ENCODE measurements around the gene CASP5.
"Not testable (repeated sequence)": the region's sequence is repeated elsewhere in the genome, so short reads cannot be mapped to it uniquely, and the experiment has no call there.

CASP5 gene

GRCh38 chr11:105000167-105000566 lies 22.8 kb downstream of the CASP5 start:
- Mint-ChIP-seq H3K36me3 (no peaks in the 10 kb centered on the region), H3K27me3 (no peaks in the 10 kb centered on the region), H3K4me1 (peaks cover 10% of the 10 kb centered on the region), H3K9me3 (no peaks in the 10 kb centered on the region), H3K4me3 (no peak overlapping the region), H3K27ac (no peak overlapping the region)

- H3K4me1 Mint-ChIP-seq: peaks cover 12% of the 10 kb centered on the region
- H3K27ac Mint-ChIP-seq: no peak overlapping the region
- H3K27me3 Mint-ChIP-seq: no peaks in the 10 kb centered on the region
- no peak overlapping the region for H3K4me3 Mint-ChIP-seq
- no peaks in the 10 kb centered on the region for H3K36me3 Mint-ChIP-seq
- H3K9me3 Mint-ChIP-seq: no peaks in the 10 kb centered on the region
Observed at GRCh38 chr11:104999721-105000120, 23.2 kb downstream of the CASP5 start.

- H3K36me3 Mint-ChIP-seq: no peaks in the 10 kb centered on the region
- H3K4me3 Mint-ChIP-seq: no peak overlapping the region
- H3K27ac Mint-ChIP-seq: no peak overlapping the region
- H3K4me1 Mint-ChIP-seq: peaks cover 20% of the 10 kb centered on the region
- no peaks in the 10 kb centered on the region for H3K9me3 Mint-ChIP-seq
- no peaks in the 10 kb centered on the region for H3K27me3 Mint-ChIP-seq
Observed at GRCh38 chr11:104997288-104997687, 25.7 kb downstream of the CASP5 start.

GRCh38 chr11:104995001-104995408 lies 28.0 kb downstream of the CASP5 start:
- Mint-ChIP-seq H3K27ac (no peak overlapping the region), H3K9me3 (no peaks in the 10 kb centered on the region), H3K4me1 (peaks cover 14% of the 10 kb centered on the region), H3K27me3 (no peaks in the 10 kb centered on the region), H3K4me3 (no peak overlapping the region), H3K36me3 (no peaks in the 10 kb centered on the region)

GRCh38 chr11:104992781-104993180 lies 30.2 kb downstream of the CASP5 start:
- H3K27me3 Mint-ChIP-seq: no peaks in the 10 kb centered on the region
- H3K27ac Mint-ChIP-seq: no peak overlapping the region
- H3K4me1 Mint-ChIP-seq: peaks cover 14% of the 10 kb centered on the region
- H3K4me3 Mint-ChIP-seq: no peak overlapping the region
- H3K36me3 Mint-ChIP-seq: peaks cover 1% of the 10 kb centered on the region
- no peaks in the 10 kb centered on the region for H3K9me3 Mint-ChIP-seq

- H3K4me1 Mint-ChIP-seq: peaks cover 14% of the 10 kb centered on the region
- H3K9me3 Mint-ChIP-seq: no peaks in the 10 kb centered on the region
- no peak overlapping the region for H3K27ac Mint-ChIP-seq
- peaks cover 1% of the 10 kb centered on the region for H3K36me3 Mint-ChIP-seq
- H3K4me3 Mint-ChIP-seq: no peak overlapping the region
- H3K27me3 Mint-ChIP-seq: no peaks in the 10 kb centered on the region
Observed at GRCh38 chr11:104991994-104992393, 31.0 kb downstream of the CASP5 start.

GRCh38 chr11:104984808-104985207 lies 38.2 kb downstream of the CASP5 start:
- H3K27me3 Mint-ChIP-seq: no peaks in the 10 kb centered on the region
- H3K9me3 Mint-ChIP-seq: no peaks in the 10 kb centered on the region
- no peak overlapping the region for H3K4me3 Mint-ChIP-seq
- H3K36me3 Mint-ChIP-seq: peaks cover 1% of the 10 kb centered on the region
- H3K4me1 Mint-ChIP-seq: no peaks in the 10 kb centered on the region
- no peak overlapping the region for H3K27ac Mint-ChIP-seq

- Mint-ChIP-seq H3K27me3 (no peaks in the 10 kb centered on the region), H3K4me3 (no peak overlapping the region), H3K27ac (no peak overlapping the region), H3K36me3 (no peaks in the 10 kb centered on the region), H3K9me3 (no peaks in the 10 kb centered on the region), H3K4me1 (no peaks in the 10 kb centered on the region)
Observed at GRCh38 chr11:104979839-104980238, 43.1 kb downstream of the CASP5 start.

GRCh38 chr11:104973616-104974015 lies 49.4 kb downstream of the CASP5 start:
- Mint-ChIP-seq H3K4me1 (peaks cover 3% of the 10 kb centered on the region), H3K27me3 (no peaks in the 10 kb centered on the region), H3K4me3 (no peak overlapping the region), H3K27ac (no peak overlapping the region), H3K36me3 (peaks cover 4% of the 10 kb centered on the region), H3K9me3 (no peaks in the 10 kb centered on the region)

GRCh38 chr11:104972924-104973323 lies 50.0 kb downstream of the CASP5 start:
- H3K4me3 Mint-ChIP-seq, H3K4me1 Mint-ChIP-seq, H3K36me3 Mint-ChIP-seq, H3K27me3 Mint-ChIP-seq, H3K9me3 Mint-ChIP-seq, H3K27ac Mint-ChIP-seq: not testable (repeated sequence)

- no peak overlapping the region for H3K27ac Mint-ChIP-seq
- peaks cover 28% of the 10 kb centered on the region for H3K4me1 Mint-ChIP-seq
- no peaks in the 10 kb centered on the region for H3K9me3 Mint-ChIP-seq
- peaks cover 7% of the 10 kb centered on the region for H3K36me3 Mint-ChIP-seq
- no peaks in the 10 kb centered on the region for H3K27me3 Mint-ChIP-seq
- no peak overlapping the region for H3K4me3 Mint-ChIP-seq
Observed at GRCh38 chr11:104970756-104971155, 52.2 kb downstream of the CASP5 start.

GRCh38 chr11:104968856-104969776 lies 53.9 kb downstream of the CASP5 start:
- Mint-ChIP-seq H3K36me3 (peaks cover 14% of the 10 kb centered on the region), H3K27ac (peak overlapping the region; percentile 98), H3K9me3 (no peaks in the 10 kb centered on the region), H3K4me1 (peaks cover 40% of the 10 kb centered on the region), H3K27me3 (no peaks in the 10 kb centered on the region), H3K4me3 (peak overlapping the region; percentile 96)

- peak within 1 kb of the TSS; percentile 98 for H3K27ac Mint-ChIP-seq
- H3K4me3 Mint-ChIP-seq: peak within 1 kb of the TSS; percentile 96
- peaks cover 14% of the 10 kb centered on the region for H3K36me3 Mint-ChIP-seq
- H3K27me3 Mint-ChIP-seq: no peaks in the 10 kb centered on the region
- H3K9me3 Mint-ChIP-seq: no peaks in the 10 kb centered on the region
- H3K4me1 Mint-ChIP-seq: peaks cover 47% of the 10 kb centered on the region
Observed at GRCh38 chr11:104968355-104968855, 54.6 kb downstream of the CASP5 start, which contains the start of gene CASP4. TSS of gene CASP4 (minus strand) at chr11:104968574. CDS start at chr11:104968525, 49 bp downstream.

- Mint-ChIP-seq H3K4me1 (peaks cover 53% of the 10 kb centered on the region), H3K9me3 (no peaks in the 10 kb centered on the region), H3K36me3 (peaks cover 16% of the 10 kb centered on the region), H3K4me3 (peak overlapping the region; percentile 96), H3K27me3 (no peaks in the 10 kb centered on the region), H3K27ac (peak overlapping the region; percentile 98)
Observed at GRCh38 chr11:104967534-104968354, 55.2 kb downstream of the CASP5 start.

GRCh38 chr11:104965735-104966134 lies 57.2 kb downstream of the CASP5 start:
- H3K4me1 Mint-ChIP-seq: peaks cover 72% of the 10 kb centered on the region
- H3K27me3 Mint-ChIP-seq: no peaks in the 10 kb centered on the region
- H3K9me3 Mint-ChIP-seq: no peaks in the 10 kb centered on the region
- H3K27ac Mint-ChIP-seq: peak overlapping the region; percentile 27
- H3K4me3 Mint-ChIP-seq: peak overlapping the region; percentile 57
- H3K36me3 Mint-ChIP-seq: peaks cover 29% of the 10 kb centered on the region

- Mint-ChIP-seq H3K27me3 (no peaks in the 10 kb centered on the region), H3K9me3 (no peaks in the 10 kb centered on the region), H3K27ac (no peak overlapping the region), H3K4me3 (no peak overlapping the region), H3K4me1 (peaks cover 86% of the 10 kb centered on the region), H3K36me3 (peaks cover 31% of the 10 kb centered on the region)
Observed at GRCh38 chr11:104964247-104964646, 58.7 kb downstream of the CASP5 start.

All from activated naive CD4-positive, alpha-beta T cell treated with anti-CD3 and anti-CD28 coated beads, Interleukin-2, amount 50 U/mL, for 24 hours (primary cell).